ENCODE data around the gene SEMA3B. TPM values are rescaled to one million over a fixed set of nuclear protein-coding genes. Genes with fewer than 3 reads are reported as not detected.

SEMA3B gene
- total and polyA plus RNA-seq, 9 of the 15 experiments (the other 6 are each of a cell fraction or from before 2014, with no cell fraction given), result 0.03 to 1.8 (median 0.55) TPM; not detected in 1

DNA sequence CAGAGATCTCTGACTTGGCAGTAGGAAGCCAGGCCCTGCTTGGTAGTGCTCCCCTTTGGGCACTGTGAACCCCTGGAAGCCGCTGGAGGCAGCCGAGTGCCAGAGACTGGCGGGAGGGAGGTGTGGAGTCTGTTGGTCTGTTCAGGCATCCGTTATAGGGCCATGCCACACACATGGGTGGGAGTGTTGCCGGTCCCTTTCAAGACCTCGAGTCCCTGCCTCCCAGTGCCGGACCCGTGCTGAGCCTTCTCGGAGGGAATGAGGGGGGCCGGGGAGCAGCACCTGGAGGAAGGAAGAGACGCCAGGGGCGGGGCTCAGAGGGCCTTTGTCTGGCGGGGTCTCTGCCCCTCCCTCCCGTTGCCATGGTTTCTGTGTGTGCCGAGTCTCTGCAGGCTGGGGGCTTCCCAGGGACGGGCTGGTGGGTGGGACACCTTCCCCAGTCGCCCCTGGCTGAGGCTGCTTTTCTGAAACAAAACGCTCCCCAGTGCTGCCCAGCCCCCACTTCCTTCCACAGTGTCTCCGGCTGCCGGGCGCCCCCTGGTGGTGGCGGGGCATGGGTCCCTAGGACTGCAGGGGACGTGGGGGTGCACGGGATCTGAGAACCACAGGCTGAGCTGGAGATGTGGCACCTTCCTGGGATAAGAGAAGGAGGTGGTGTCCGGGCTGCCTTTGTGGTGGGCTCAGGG lies 23.0 kb upstream of the SEMA3B start (continued):
- TF ChIP-seq, protein P1, sequence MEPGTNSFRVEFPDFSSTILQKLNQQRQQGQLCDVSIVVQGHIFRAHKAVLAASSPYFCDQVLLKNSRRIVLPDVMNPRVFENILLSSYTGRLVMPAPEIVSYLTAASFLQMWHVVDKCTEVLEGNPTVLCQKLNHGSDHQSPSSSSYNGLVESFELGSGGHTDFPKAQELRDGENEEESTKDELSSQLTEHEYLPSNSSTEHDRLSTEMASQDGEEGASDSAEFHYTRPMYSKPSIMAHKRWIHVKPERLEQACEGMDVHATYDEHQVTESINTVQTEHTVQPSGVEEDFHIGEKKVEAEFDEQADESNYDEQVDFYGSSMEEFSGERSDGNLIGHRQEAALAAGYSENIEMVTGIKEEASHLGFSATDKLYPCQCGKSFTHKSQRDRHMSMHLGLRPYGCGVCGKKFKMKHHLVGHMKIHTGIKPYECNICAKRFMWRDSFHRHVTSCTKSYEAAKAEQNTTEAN (CRISPR knock-in tag; IDR thresholded peaks at IDR 0.05), result 0 out of 2 replicates have a peak, but pooled peaks have one; percentile 42
- peak; percentile 73; the same call in 1 of the 2 replicates for TF ChIP-seq ZBTB7A (IDR thresholded peaks at IDR 0.05; ENCODE audit: borderline replicate concordance, control insufficient read depth, low read depth, low read length)
- TF ChIP-seq BCOR (IDR thresholded peaks at IDR 0.05), result no peak
- no peak for TF ChIP-seq DIDO1 (tag; IDR thresholded peaks at IDR 0.05; ENCODE audit: low read depth)
- peak; percentile 89 to 90 for TF ChIP-seq RAD21 (CRISPR knock-in tag; conservative IDR thresholded peaks at IDR 0.05 in 1 of 2, IDR thresholded peaks at IDR 0.05 in 1 of 2)
- peak; percentile 40; the same call in 1 of the 2 replicates for TF ChIP-seq HCFC1 (IDR thresholded peaks at IDR 0.05; ENCODE audit: low read depth, low read length)
- TF ChIP-seq ZNF77 (CRISPR knock-in tag; IDR thresholded peaks at IDR 0.05), result no peak
- TF ChIP-seq YY1 (IDR thresholded peaks at IDR 0.05; ENCODE audit: borderline replicate concordance in 1 of 3, control insufficient read depth in 1 of 3, extremely low read depth in 1 of 3, insufficient read depth in 3 of 3, insufficient read length in 1 of 3, insufficient replicate concordance in 2 of 3, low read depth in 1 of 3, low read length in 2 of 3), result peak in 2 of 3 experiments; percentile 36 to 40
- TF ChIP-seq HMG20B (CRISPR knock-in tag; IDR thresholded peaks at IDR 0.05), result no peak
- TF ChIP-seq KAT7 (CRISPR knock-in tag; IDR thresholded peaks at IDR 0.05; ENCODE audit: borderline replicate concordance), result no peak
- TF ChIP-seq PHF8 (IDR thresholded peaks at IDR 0.05; ENCODE audit: borderline replicate concordance, low read length), result peak; percentile 24; the same call in 1 of the 2 replicates
- TF ChIP-seq STAT5B (CRISPR knock-in tag; IDR thresholded peaks at IDR 0.05), result no peak
- TF ChIP-seq PCBP1 (IDR thresholded peaks at IDR 0.05; ENCODE audit: low read depth, low read length, poor library complexity, severe bottlenecking), result no peak
- TF ChIP-seq ZKSCAN1 (IDR thresholded peaks at IDR 0.05; ENCODE audit: low read depth, low read length), result no peak
- 0 out of 2 replicates have a peak, but pooled peaks have one; percentile 30 for TF ChIP-seq SMAD3 (CRISPR knock-in tag; conservative IDR thresholded peaks at IDR 0.05)
- no peak for TF ChIP-seq ZNF57 (CRISPR knock-in tag; IDR thresholded peaks at IDR 0.05)
- TF ChIP-seq XRCC5 (IDR thresholded peaks at IDR 0.05; ENCODE audit: low read depth, low read length), result peak; percentile 84
- TF ChIP-seq, protein P2, sequence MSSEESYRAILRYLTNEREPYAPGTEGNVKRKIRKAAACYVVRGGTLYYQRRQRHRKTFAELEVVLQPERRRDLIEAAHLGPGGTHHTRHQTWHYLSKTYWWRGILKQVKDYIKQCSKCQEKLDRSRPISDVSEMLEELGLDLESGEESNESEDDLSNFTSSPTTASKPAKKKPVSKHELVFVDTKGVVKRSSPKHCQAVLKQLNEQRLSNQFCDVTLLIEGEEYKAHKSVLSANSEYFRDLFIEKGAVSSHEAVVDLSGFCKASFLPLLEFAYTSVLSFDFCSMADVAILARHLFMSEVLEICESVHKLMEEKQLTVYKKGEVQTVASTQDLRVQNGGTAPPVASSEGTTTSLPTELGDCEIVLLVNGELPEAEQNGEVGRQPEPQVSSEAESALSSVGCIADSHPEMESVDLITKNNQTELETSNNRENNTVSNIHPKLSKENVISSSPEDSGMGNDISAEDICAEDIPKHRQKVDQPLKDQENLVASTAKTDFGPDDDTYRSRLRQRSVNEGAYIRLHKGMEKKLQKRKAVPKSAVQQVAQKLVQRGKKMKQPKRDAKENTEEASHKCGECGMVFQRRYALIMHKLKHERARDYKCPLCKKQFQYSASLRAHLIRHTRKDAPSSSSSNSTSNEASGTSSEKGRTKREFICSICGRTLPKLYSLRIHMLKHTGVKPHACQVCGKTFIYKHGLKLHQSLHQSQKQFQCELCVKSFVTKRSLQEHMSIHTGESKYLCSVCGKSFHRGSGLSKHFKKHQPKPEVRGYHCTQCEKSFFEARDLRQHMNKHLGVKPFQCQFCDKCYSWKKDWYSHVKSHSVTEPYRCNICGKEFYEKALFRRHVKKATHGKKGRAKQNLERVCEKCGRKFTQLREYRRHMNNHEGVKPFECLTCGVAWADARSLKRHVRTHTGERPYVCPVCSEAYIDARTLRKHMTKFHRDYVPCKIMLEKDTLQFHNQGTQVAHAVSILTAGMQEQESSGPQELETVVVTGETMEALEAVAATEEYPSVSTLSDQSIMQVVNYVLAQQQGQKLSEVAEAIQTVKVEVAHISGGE (CRISPR knock-in tag; IDR thresholded peaks at IDR 0.05), result peak in 1 of 3 experiments; percentile 74; a peak in 2 of 6 replicates
- no peak for TF ChIP-seq ZFPM2 (CRISPR knock-in tag; IDR thresholded peaks at IDR 0.05)
- no peak for TF ChIP-seq ZNF174 (CRISPR knock-in tag; IDR thresholded peaks at IDR 0.05)
- TF ChIP-seq ETV6 (IDR thresholded peaks at IDR 0.05; ENCODE audit: borderline replicate concordance in 1 of 2, low read depth in 2 of 2, low read length in 1 of 2), result no peak; a peak in 1 of 4 replicates
- TF ChIP-seq ETV6 (CRISPR knock-in tag; IDR thresholded peaks at IDR 0.05; ENCODE audit: borderline replicate concordance), result no peak
- no peak for TF ChIP-seq EZH2 (IDR thresholded peaks at IDR 0.05; ENCODE audit: borderline replicate concordance, low read depth, low read length)
